IPS-15b (cell line): ENCODE measurements around the gene NXF1.
"Not testable (repeated sequence)": the region's sequence is repeated elsewhere in the genome, so short reads cannot be mapped to it uniquely, and the experiment has no call there.

Experiments used
- H3K27me3 ChIP-seq: one replicate; pipeline ENCODE4 v1.6.1; 2013; ENCODE audit warnings: low read length; ENCODE audit not compliant: control insufficient read depth, insufficient read depth
- H3K36me3 ChIP-seq: one replicate; pipeline ENCODE4 v1.6.1; 2013; ENCODE audit warnings: low read length; ENCODE audit not compliant: control insufficient read depth, insufficient read depth
- H3K4me1 ChIP-seq: one replicate; pipeline ENCODE4 v1.6.1; 2013; ENCODE audit warnings: mild to moderate bottlenecking, low read length; ENCODE audit not compliant: control insufficient read depth, insufficient read depth
- H3K4me3 ChIP-seq: one replicate; pipeline ENCODE4 v1.5.1; 2013; ENCODE audit warnings: low read depth, low read length
- H3K9ac ChIP-seq: one replicate; pipeline ENCODE4 v1.6.1; 2013; ENCODE audit warnings: low read depth, mild to moderate bottlenecking, low read length
- H3K9me3 ChIP-seq: one replicate; pipeline ENCODE4 v1.6.1; 2013; ENCODE audit warnings: mild to moderate bottlenecking, low read length; ENCODE audit not compliant: control insufficient read depth, insufficient read depth

Gene NXF1

GRCh38 chr11:62774407-62774806, 30.8 kb downstream of the NXF1 start:
- peaks cover 21% of the 10 kb centered on the region for H3K36me3 ChIP-seq

GRCh38 chr11:62771144-62772021, 33.9 kb downstream of the NXF1 start, which contains the start of gene TAF6L:
TAF6L (plus strand) TSS chr11:62771396; CDS start chr11:62775784, 4,388 bp downstream.
- no peaks in the 10 kb centered on the region for H3K9me3 ChIP-seq
- peaks cover 4% of the 10 kb centered on the region for H3K4me1 ChIP-seq
- H3K36me3 ChIP-seq, result peaks cover 18% of the 10 kb centered on the region
- H3K4me3 ChIP-seq, result peak within 1 kb of the TSS; percentile 99
- no peaks in the 10 kb centered on the region for H3K27me3 ChIP-seq
- H3K9ac ChIP-seq, result peak within 1 kb of the TSS; percentile 70

More at GRCh38 chr11:62774407-62774806, 30.8 kb downstream of the NXF1 start:
- Histone ChIP-seq H3K4me1 (peaks cover 4% of the 10 kb centered on the region), H3K4me3 (no peak overlapping the region), H3K27me3 (no peaks in the 10 kb centered on the region), H3K9ac (no peak overlapping the region), H3K9me3 (no peaks in the 10 kb centered on the region)

- H3K27me3 ChIP-seq, result no peaks in the 10 kb centered on the region
- no peaks in the 10 kb centered on the region for H3K9me3 ChIP-seq
- peak overlapping the region; percentile 99 for H3K4me3 ChIP-seq
- peaks cover 4% of the 10 kb centered on the region for H3K4me1 ChIP-seq
- H3K9ac ChIP-seq, result peak overlapping the region; percentile 54
- peaks cover 20% of the 10 kb centered on the region for H3K36me3 ChIP-seq
Observed at GRCh38 chr11:62770778-62771143, 34.5 kb downstream of the NXF1 start.

- not testable (repeated sequence) for H3K27me3 ChIP-seq, H3K9me3 ChIP-seq, H3K9ac ChIP-seq, H3K4me1 ChIP-seq
- Histone ChIP-seq H3K4me3 (peak overlapping the region; percentile 13), H3K36me3 (peaks cover 10% of the 10 kb centered on the region)
Observed at GRCh38 chr11:62760867-62761227, 44.4 kb downstream of the NXF1 start.

GRCh38 chr11:62757846-62758788, 47.1 kb downstream of the NXF1 start:
- Histone ChIP-seq H3K4me3 (peak overlapping the region; percentile 43), H3K9ac (no peak overlapping the region), H3K4me1 (peaks cover 14% of the 10 kb centered on the region), H3K36me3 (peaks cover 6% of the 10 kb centered on the region), H3K27me3 (no peaks in the 10 kb centered on the region), H3K9me3 (no peaks in the 10 kb centered on the region)

GRCh38 chr11:62755086-62755615, 50.1 kb downstream of the NXF1 start:
- Histone ChIP-seq H3K36me3 (peaks cover 20% of the 10 kb centered on the region), H3K9ac (no peak overlapping the region), H3K27me3 (no peaks in the 10 kb centered on the region), H3K4me3 (no peak overlapping the region), H3K9me3 (no peaks in the 10 kb centered on the region), H3K4me1 (peaks cover 5% of the 10 kb centered on the region)

GRCh38 chr11:62753736-62754603, 51.3 kb downstream of the NXF1 start, which contains the start of gene ZBTB3:
ZBTB3 (minus strand) TSS chr11:62754160; CDS start chr11:62753664, 496 bp downstream.
- Histone ChIP-seq H3K9me3 (no peaks in the 10 kb centered on the region), H3K27me3 (no peaks in the 10 kb centered on the region), H3K4me3 (peak within 1 kb of the TSS; percentile 96), H3K4me1 (peaks cover 5% of the 10 kb centered on the region), H3K9ac (peak within 1 kb of the TSS; percentile 74), H3K36me3 (peaks cover 22% of the 10 kb centered on the region)

GRCh38 chr11:62752994-62753735, 52.1 kb downstream of the NXF1 start:
- peaks cover 22% of the 10 kb centered on the region for H3K36me3 ChIP-seq
- H3K4me1 ChIP-seq, result peaks cover 5% of the 10 kb centered on the region
- peak overlapping the region; percentile 26 for H3K9ac ChIP-seq
- H3K4me3 ChIP-seq, result peak overlapping the region; percentile 96
- no peaks in the 10 kb centered on the region for H3K27me3 ChIP-seq
- H3K9me3 ChIP-seq, result no peaks in the 10 kb centered on the region

- no peak overlapping the region for H3K9ac ChIP-seq
- no peaks in the 10 kb centered on the region for H3K9me3 ChIP-seq
- peaks cover 22% of the 10 kb centered on the region for H3K36me3 ChIP-seq
- H3K4me1 ChIP-seq, result peaks cover 5% of the 10 kb centered on the region
- no peak overlapping the region for H3K4me3 ChIP-seq
- H3K27me3 ChIP-seq, result no peaks in the 10 kb centered on the region
Observed at GRCh38 chr11:62752177-62752785, 53.0 kb downstream of the NXF1 start.

GRCh38 chr11:62749931-62750330, 55.3 kb downstream of the NXF1 start:
- H3K4me1 ChIP-seq, H3K4me3 ChIP-seq, H3K27me3 ChIP-seq, H3K9me3 ChIP-seq, H3K9ac ChIP-seq: not testable (repeated sequence)
- H3K36me3 ChIP-seq, result peaks cover 22% of the 10 kb centered on the region
